Breast epithelium (tissue), 3 donors: ENCODE results near the gene EFR3B.

ENCODE experiments used
- CTCF ChIP-seq, 3 donors: fragments of 450-650 bp; IDR thresholded peaks; one replicate each; pipeline ENCODE4 v1.5.1; 2016 to 2017; ENCODE audit warnings: antibody characterized with exemption in 3 of 3, mild to moderate bottlenecking in 3 of 3, moderate library complexity in 3 of 3
- POLR2A ChIP-seq: fragments of 450-650 bp; IDR thresholded peaks from one replicate; pipeline ENCODE4 v1.6.1; 2016; ENCODE audit warnings: antibody characterized with exemption, mild to moderate bottlenecking, moderate library complexity
- POLR2AphosphoS5 ChIP-seq, 3 donors: sonication (generic); formaldehyde crosslinking; IDR thresholded peaks; one replicate each; pipeline ENCODE4 v1.6.1; 2017; ENCODE audit warnings: antibody characterized with exemption in 3 of 3

DNA sequence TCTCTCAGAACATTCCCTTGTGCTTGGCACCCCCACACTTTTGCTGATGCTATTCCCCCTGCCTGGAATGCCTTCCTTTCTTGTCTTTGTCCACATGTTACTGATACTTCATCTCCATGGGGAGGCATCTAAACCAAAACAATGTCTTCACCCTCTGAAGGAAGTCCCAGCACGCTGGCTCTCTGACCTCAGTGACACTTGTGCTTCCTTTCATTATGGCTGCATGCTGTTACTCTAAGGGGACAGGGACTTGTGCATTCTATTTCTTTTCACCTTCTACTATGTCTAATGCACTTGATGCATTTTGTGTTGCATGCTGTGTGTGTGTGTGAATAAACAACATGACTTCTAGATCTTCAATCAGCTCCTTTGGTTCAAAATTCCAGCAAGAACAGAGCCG lies 24.6 kb downstream of the EFR3B start:
- TF ChIP-seq CTCF (IDR thresholded peaks at IDR 0.05) (no peak), POLR2A (no peak), POLR2AphosphoS5 (IDR thresholded peaks at IDR 0.05) (no peak)
